ENCODE results near the gene C4orf50.

DNA sequence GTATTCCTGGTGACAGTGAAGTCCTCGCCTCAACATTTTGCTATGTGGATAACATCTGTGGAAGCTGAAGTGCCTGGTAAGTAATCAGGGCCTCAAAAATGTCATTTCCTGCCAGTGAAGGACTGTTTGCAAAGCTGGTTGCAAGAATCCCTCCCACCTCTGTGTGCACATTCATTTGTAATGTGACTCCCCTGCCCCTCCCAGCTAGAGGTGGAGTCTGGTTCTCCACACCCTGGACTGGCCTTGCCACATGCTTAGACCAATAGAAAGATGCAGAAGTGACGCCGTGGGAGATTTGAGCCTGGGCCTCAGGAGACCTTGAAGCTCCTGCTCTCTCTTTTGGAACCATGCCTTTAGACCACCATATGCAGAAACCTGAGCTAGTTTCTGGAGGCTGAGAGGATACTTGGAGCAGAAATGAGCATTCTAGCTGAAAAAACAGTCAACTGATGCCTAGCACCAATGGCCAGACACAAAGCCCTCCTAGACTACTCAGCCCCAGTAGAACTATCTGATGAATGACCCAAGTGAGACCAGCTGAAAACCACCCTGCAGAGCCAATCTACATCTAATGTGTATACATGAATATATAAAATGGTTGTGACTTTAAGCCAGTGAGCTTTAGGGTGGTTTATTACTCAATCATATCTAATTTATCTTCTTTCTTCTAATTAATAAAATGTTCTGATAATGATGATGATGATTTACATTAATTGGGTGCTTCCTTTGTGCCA is 77.6 kb downstream of the C4orf50 start:
- TF ChIP-seq JUND (IDR thresholded peaks at IDR 0.05; ENCODE audit: low read length) (no peak), EP300 (IDR thresholded peaks at IDR 0.05; ENCODE audit: borderline replicate concordance in 1 of 2, low read depth in 2 of 2, low read length in 2 of 2) (no peak), EZH2 (IDR thresholded peaks at IDR 0.05; ENCODE audit: low read depth, low read length, severe bottlenecking) (no peak), RAD21 (IDR thresholded peaks at IDR 0.05 in 1 of 2, conservative IDR thresholded peaks at IDR 0.05 in 1 of 2; ENCODE audit: low read depth in 2 of 2, low read length in 2 of 2) (no peak), POLR2A (IDR thresholded peaks at IDR 0.05; ENCODE audit: control extremely low read depth in 1 of 2, low read depth in 2 of 2, low read length in 2 of 2) (no peak), SP4 (IDR thresholded peaks at IDR 0.05; ENCODE audit: low read length) (no peak), TBP (IDR thresholded peaks at IDR 0.05; ENCODE audit: low read depth, low read length) (no peak), POLR2AphosphoS5 (IDR thresholded peaks at IDR 0.05; ENCODE audit: low read depth, low read length) (no peak), SIX5 (IDR thresholded peaks at IDR 0.05; ENCODE audit: low read depth, low read length) (no peak)
- TF ChIP-seq, protein P1, sequence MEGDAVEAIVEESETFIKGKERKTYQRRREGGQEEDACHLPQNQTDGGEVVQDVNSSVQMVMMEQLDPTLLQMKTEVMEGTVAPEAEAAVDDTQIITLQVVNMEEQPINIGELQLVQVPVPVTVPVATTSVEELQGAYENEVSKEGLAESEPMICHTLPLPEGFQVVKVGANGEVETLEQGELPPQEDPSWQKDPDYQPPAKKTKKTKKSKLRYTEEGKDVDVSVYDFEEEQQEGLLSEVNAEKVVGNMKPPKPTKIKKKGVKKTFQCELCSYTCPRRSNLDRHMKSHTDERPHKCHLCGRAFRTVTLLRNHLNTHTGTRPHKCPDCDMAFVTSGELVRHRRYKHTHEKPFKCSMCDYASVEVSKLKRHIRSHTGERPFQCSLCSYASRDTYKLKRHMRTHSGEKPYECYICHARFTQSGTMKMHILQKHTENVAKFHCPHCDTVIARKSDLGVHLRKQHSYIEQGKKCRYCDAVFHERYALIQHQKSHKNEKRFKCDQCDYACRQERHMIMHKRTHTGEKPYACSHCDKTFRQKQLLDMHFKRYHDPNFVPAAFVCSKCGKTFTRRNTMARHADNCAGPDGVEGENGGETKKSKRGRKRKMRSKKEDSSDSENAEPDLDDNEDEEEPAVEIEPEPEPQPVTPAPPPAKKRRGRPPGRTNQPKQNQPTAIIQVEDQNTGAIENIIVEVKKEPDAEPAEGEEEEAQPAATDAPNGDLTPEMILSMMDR (IDR thresholded peaks at IDR 0.05; ENCODE audit: control extremely low read depth in 1 of 3, insufficient read depth in 1 of 3, low read depth in 1 of 3, low read length in 3 of 3) = no peak
- TF ChIP-seq, protein P2, sequence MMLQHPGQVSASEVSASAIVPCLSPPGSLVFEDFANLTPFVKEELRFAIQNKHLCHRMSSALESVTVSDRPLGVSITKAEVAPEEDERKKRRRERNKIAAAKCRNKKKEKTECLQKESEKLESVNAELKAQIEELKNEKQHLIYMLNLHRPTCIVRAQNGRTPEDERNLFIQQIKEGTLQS (IDR thresholded peaks at IDR 0.05; ENCODE audit: insufficient read depth, low read depth, low read length) = no peak
- TF ChIP-seq, protein P3, sequence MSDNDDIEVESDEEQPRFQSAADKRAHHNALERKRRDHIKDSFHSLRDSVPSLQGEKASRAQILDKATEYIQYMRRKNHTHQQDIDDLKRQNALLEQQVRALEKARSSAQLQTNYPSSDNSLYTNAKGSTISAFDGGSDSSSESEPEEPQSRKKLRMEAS (IDR thresholded peaks at IDR 0.05) = no peak; the same call in 1 of the 2 replicates

Measured in H1 (cell line).